Stimulated activated naive B cell treated with anti-CD40 and anti-IgM and Interleukin-4, amounts not matched to agents 10 μg/mL and 1 μg/mL and 100 μg/mL, for 72 hours (primary cell): ENCODE results near the gene TMEM143.
"Not testable (repeated sequence)": the region's sequence is repeated elsewhere in the genome, so short reads cannot be mapped to it uniquely, and the experiment has no call there.

Experiments used
- ATAC-seq, 2 donors: fragments of 150-1000 bp; cut with Tn5 transposase; replicated peaks; 2 replicates each; pipeline ENCODE4 v1.10.0; 2021; ENCODE audit warnings: moderate library complexity in 1 of 2
- DNase-seq: peaks from one replicate; pipeline ENCODE4 v3.0.0; 2021
- H3K27ac Mint-ChIP-seq: one replicate; pipeline ENCODE4 v1.8.0; 2022; ENCODE audit warnings: mild to moderate bottlenecking, mixed read lengths
- H3K27me3 Mint-ChIP-seq, 2 donors: one replicate each; pipeline ENCODE4 v1.8.0; 2022; ENCODE audit warnings: mixed read lengths in 2 of 2
- H3K36me3 Mint-ChIP-seq, 2 donors: one replicate each; pipeline ENCODE4 v1.8.0; 2022; ENCODE audit warnings: mixed read lengths in 2 of 2, mild to moderate bottlenecking in 1 of 2
- H3K4me1 Mint-ChIP-seq, 2 donors: one replicate each; pipeline ENCODE4 v1.8.0; 2022; ENCODE audit warnings: mixed read lengths in 2 of 2, mild to moderate bottlenecking in 1 of 2
- H3K4me3 Mint-ChIP-seq, 2 donors: one replicate each; pipeline ENCODE4 v1.8.0; 2022; ENCODE audit warnings: mild to moderate bottlenecking in 2 of 2, mixed read lengths in 2 of 2, moderate library complexity in 1 of 2
- H3K9me3 Mint-ChIP-seq, 2 donors: one replicate each; pipeline ENCODE4 v1.8.0; 2022; ENCODE audit warnings: mixed read lengths in 2 of 2, mild to moderate bottlenecking in 1 of 2

TMEM143 gene

DNA sequence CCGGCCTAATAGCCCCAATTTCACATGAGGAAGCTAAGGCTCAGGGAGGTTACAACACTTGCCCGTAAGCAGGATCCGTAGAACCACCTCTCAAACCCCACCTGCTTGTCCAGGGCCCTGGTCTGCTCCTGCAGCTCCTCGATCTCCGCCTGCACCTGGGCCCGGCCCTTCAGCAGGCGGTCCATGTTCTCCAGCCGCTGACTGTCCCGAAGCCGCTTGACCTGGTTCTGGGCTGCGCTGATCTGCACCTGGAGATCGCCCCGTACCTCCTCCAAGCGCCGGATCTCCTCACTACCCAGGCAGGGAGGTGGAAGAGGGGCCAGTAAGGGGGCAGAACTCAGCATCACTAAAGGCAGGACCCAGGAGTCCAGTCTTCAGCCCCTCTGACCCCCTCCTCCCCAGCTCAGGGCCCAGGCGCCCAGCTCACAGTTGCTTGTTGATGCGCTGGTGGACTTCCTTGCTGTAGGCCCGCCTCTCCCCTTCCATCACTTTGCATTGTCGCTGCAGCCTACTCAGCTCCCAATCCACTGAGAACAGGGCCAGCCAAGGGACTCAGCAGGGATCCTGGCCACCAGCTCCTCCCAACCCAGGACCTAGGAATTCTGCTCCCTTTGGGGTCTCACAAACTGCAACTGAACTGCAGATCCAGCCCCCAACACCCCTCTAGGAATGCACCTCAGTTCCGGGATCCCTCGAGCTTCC is 45.3 kb downstream of the TMEM143 start:
- H3K4me3 Mint-ChIP-seq = no peak overlapping the region
- no peak for DNase-seq
- no peaks in the 10 kb centered on the region for H3K27me3 Mint-ChIP-seq
- H3K9me3 Mint-ChIP-seq = no peaks in the 10 kb centered on the region
- no peaks in the 10 kb centered on the region for H3K36me3 Mint-ChIP-seq
- no peak overlapping the region for H3K27ac Mint-ChIP-seq
- no peak for ATAC-seq
- peaks cover 21 to 36% of the 10 kb centered on the region in 2 donors for H3K4me1 Mint-ChIP-seq

DNA sequence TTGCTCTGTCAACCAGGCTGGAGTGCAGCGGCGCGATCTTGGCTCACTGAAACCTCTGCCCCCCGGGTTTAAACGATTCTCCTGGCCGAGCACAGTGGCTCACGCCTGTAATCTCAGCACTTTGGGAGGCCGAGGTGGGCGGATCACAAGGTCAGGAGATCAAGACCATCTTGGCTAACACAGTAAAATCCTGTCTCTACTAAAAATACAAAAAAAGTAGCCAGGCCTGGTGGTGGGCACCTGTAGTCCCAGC is 46.1 kb downstream of the TMEM143 start:
- not testable (repeated sequence) for H3K27ac Mint-ChIP-seq, H3K9me3 Mint-ChIP-seq, DNase-seq, ATAC-seq, H3K4me3 Mint-ChIP-seq, H3K36me3 Mint-ChIP-seq, H3K27me3 Mint-ChIP-seq
- H3K4me1 Mint-ChIP-seq = peaks cover 20 to 28% of the 10 kb centered on the region in 2 donors

DNA sequence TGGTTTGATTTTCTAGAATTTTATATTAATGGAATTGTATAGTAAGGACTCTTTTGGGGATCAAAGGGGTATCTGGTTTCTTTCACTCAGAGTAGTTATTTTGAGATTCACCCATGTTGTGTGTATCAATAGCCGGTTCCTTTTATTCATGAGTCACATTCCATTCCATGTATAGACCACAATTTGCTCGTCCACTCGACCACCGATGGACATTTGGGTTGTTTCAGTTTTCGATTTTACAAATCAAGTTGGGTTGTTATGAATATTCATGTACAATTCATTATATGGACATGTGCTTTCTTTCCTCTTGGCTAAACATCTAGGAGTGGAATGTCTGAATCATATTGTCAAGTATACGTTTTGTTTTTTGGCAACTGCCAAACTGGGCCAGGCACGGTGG is 48.0 kb downstream of the TMEM143 start:
- no peak overlapping the region for H3K27ac Mint-ChIP-seq
- H3K9me3 Mint-ChIP-seq = no peaks in the 10 kb centered on the region
- H3K4me1 Mint-ChIP-seq = peaks cover 11% of the 10 kb centered on the region in 2 donors
- no peaks in the 10 kb centered on the region for H3K27me3 Mint-ChIP-seq
- no peak overlapping the region for H3K4me3 Mint-ChIP-seq
- ATAC-seq = no peak
- no peaks in the 10 kb centered on the region for H3K36me3 Mint-ChIP-seq
- no peak for DNase-seq

DNA sequence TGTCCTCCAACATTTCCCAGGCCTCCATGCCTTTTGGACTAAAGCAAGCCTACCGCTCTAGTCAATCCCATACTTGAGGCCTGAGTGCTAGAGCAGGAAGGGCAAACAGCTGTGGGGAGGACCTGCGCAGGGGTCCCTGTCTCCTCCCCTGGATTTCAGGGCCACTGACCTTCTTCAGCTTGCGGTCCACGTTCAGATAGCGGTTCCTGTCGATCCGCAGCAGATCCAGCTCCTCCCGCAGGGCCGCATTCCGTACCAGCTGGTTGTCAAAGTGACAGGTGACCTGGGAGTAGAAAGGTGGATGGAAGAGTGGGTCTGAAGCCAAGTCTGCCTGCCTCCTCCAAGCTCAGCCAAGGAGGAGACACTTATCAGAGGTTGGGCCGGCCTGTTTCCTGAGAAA is 52.4 kb downstream of the TMEM143 start:
- no peaks in the 10 kb centered on the region for H3K4me1 Mint-ChIP-seq
- no peaks in the 10 kb centered on the region for H3K27me3 Mint-ChIP-seq
- DNase-seq (no peak), ATAC-seq (no peak)
- no peak overlapping the region for H3K27ac Mint-ChIP-seq
- no peaks in the 10 kb centered on the region for H3K9me3 Mint-ChIP-seq
- no peaks in the 10 kb centered on the region for H3K36me3 Mint-ChIP-seq
- H3K4me3 Mint-ChIP-seq = no peak overlapping the region

DNA sequence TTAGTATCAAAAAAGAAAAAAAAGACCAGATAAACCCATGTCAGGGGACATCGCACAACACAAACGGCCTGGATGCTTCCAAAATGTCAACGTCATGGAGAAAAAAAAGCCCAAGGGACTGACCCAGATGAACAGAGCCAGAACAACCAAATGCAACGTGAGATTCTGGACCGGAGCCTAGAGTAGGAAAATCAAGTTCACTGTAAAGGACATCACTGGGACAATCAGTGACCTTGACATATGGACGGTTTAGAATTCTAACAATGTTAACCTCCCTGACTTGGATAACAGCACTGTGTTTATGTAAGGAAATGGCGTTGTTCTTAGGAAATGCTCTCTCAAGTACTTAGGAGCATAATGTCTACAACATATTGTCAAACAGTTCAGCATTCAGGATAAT is 53.5 kb downstream of the TMEM143 start:
- H3K27ac Mint-ChIP-seq = no peak overlapping the region
- H3K9me3 Mint-ChIP-seq = no peaks in the 10 kb centered on the region
- no peaks in the 10 kb centered on the region for H3K27me3 Mint-ChIP-seq
- no peaks in the 10 kb centered on the region for H3K36me3 Mint-ChIP-seq
- DNase-seq (no peak), ATAC-seq (no peak)
- H3K4me3 Mint-ChIP-seq = no peak overlapping the region
- H3K4me1 Mint-ChIP-seq = no peaks in the 10 kb centered on the region

DNA sequence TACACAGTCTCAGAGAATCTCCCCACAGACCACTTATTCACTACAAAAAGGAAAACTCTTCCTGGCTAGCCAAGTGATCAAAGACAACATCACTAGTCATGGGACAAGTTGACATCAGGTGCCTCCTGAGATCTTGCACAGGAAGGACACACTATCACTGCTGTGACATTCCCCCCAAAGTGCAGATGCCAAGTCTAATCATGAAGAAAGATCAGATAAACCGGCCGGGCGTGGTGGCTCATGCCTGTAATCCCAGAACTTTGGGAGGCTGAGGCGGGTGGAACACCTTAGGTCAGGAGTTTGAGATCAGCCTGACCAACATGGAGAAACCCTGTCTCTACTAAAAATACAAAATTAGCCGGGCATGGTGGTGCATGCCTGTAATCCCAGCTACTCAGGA is 54.0 kb downstream of the TMEM143 start:
- not testable (repeated sequence) for H3K27me3 Mint-ChIP-seq, H3K36me3 Mint-ChIP-seq, ATAC-seq, H3K9me3 Mint-ChIP-seq, H3K4me1 Mint-ChIP-seq, H3K4me3 Mint-ChIP-seq, H3K27ac Mint-ChIP-seq, DNase-seq

DNA sequence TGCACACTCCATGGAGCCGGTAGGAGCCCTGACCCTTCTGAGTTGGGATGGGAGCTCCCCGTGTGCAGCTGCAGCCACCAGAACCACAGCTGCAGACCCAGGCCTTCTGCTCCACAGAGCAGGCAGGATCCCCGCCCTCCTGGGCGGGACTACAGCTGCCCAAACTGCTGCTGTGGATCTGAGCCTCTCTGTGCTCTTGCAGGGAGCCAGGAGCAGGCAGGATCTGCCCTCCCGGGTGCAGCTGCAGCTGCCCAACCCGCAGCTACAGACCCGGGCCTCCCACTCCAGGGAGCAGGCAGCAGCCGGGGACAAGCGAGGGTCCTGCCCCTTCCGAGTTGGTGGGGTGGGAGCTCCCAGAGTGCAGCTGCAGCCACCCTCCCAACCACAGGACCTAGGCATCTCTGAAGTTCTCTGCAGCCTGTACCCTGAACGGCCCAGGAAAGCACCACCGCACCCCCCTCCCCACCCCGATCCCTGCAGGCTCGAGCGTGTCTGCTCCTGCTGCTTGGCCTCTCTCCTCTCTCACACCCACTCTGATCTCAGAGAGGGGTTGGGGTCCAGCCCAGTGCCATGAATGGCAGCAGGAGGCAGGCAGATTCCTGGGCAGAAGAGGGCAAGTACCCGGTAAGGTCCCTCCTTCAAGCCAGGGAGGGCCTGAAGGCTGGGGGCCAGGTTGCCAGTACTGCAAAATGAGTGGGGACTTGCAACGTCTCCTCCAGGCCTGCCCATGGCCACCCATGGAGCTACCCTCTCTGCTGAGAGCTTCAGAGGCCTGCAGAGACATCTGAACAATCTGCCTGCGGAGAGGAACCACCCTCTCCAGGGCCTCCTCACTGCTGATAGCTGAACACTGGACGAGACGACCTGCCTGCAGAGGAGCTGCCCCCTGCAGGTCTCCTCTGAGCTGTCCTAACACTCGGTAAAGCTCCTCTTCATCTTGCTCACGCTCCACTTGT is 54.8 kb downstream of the TMEM143 start:
- DNase-seq (no peak), ATAC-seq (no peak)
- no peaks in the 10 kb centered on the region for H3K9me3 Mint-ChIP-seq
- no peaks in the 10 kb centered on the region for H3K27me3 Mint-ChIP-seq
- H3K36me3 Mint-ChIP-seq = no peaks in the 10 kb centered on the region
- H3K27ac Mint-ChIP-seq = no peak overlapping the region
- H3K4me3 Mint-ChIP-seq = no peak overlapping the region
- no peaks in the 10 kb centered on the region for H3K4me1 Mint-ChIP-seq

DNA sequence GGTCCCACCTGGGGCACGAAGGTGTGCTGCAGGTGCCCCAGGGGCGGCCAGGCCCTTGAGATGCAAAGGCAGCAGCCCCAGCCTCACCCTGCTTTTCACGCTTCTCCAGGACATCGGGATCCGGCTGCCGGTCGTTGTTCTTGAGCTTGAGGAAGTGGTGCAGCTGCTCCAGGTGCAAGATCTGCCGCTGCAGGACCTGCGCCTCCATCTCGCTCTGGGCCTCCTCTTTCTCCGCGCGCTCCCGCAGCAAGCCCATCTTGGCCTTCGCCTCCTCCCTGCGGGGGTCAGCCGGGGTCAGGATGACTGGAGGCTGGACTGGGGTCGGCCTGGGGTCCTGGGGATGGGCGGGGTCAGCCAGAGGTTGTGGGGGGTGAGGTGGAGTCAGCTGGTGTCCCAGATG is 59.9 kb downstream of the TMEM143 start:
- H3K36me3 Mint-ChIP-seq = no peaks in the 10 kb centered on the region
- H3K4me3 Mint-ChIP-seq = no peak overlapping the region
- no peaks in the 10 kb centered on the region for H3K4me1 Mint-ChIP-seq
- H3K9me3 Mint-ChIP-seq = no peaks in the 10 kb centered on the region
- peaks cover 0 to 6% of the 10 kb centered on the region in 2 donors for H3K27me3 Mint-ChIP-seq
- no peak for ATAC-seq
- H3K27ac Mint-ChIP-seq = no peak overlapping the region
- no peak for DNase-seq

DNA sequence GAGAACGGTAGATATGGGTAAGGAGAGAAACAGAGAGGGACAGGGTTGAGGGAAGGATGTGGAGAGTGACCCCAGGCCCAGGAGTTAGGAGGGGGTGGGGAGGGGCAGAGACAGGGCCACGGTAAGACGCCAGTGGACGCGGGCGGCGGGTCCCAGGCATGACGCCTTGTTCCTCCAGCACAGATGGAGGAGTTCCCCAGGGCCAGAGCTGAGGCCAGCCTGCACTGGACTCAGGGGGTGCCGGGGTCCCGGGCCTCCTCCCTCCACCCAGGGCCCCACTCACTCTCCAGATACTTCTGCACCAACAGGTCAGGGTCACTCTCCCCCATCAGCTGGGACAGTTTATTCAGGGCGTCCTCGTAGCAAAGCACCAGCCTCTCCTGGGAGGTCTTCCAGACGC is 60.4 kb downstream of the TMEM143 start:
- H3K4me3 Mint-ChIP-seq = no peak overlapping the region
- H3K36me3 Mint-ChIP-seq = no peaks in the 10 kb centered on the region
- no peaks in the 10 kb centered on the region for H3K4me1 Mint-ChIP-seq
- H3K27me3 Mint-ChIP-seq = peaks cover 0 to 6% of the 10 kb centered on the region in 2 donors
- H3K27ac Mint-ChIP-seq = no peak overlapping the region
- H3K9me3 Mint-ChIP-seq = no peaks in the 10 kb centered on the region
- ATAC-seq = no peak
- DNase-seq = no peak

DNA sequence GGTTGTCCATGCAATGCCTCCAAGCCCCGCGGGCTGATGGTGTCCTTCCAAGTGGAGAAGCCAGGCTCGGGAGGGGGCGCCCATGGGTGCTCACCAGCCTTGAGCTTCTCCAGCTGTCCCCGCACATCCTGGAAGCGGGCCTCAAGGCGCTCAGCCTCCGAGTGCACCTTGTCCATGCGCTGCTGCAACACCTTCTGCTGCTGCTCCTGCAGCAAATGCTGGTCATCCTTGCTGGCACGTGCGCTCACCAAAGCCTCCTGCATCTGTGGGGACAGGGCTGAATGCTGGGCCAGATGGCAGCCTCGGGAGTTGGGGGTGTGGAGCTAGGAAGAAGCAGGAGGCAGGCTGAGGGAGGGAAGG is 61.2 kb downstream of the TMEM143 start:
- ATAC-seq (no peak), DNase-seq (no peak)
- no peak overlapping the region for H3K27ac Mint-ChIP-seq
- peaks cover 0 to 12% of the 10 kb centered on the region in 2 donors for H3K27me3 Mint-ChIP-seq
- H3K4me3 Mint-ChIP-seq = no peak overlapping the region
- H3K9me3 Mint-ChIP-seq = no peaks in the 10 kb centered on the region
- no peaks in the 10 kb centered on the region for H3K36me3 Mint-ChIP-seq
- H3K4me1 Mint-ChIP-seq = no peaks in the 10 kb centered on the region

DNA sequence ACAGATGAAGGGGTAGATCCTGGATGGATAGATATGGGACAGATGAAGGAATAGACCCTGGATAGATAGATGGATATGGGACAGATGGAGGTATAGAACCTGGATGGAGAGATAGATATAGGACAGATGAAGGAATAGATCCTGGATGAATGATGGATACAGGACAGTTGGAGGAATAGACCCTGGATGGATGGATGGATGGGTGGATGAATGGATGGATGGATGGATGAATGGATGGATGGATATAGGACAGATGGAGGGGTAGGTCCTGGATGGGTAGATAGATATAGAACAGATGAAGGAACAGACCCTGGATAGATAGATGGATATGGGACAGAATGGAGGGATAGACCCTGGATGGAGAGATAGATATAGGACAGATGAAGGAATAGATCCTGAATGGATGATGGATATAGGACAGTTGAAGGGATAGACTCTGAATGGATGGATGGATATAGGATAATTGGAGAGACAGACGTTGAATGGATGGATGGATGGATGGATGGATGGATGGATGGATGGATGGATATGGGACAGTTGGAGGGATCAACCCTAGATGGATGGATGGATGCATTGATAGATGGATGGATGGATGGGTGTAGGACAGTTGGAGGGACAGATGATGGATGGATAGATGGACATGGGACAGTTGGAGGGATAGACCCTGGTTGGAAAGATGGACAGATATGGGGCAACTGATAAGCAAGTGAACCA is 61.7 kb downstream of the TMEM143 start:
- ATAC-seq (no peak), DNase-seq (no peak)
- Mint-ChIP-seq H3K36me3 (no peaks in the 10 kb centered on the region), H3K4me3 (no peak overlapping the region), H3K27me3 (peaks cover 0 to 13% of the 10 kb centered on the region in 2 donors), H3K9me3 (no peaks in the 10 kb centered on the region), H3K4me1 (no peaks in the 10 kb centered on the region), H3K27ac (no peak overlapping the region)

DNA sequence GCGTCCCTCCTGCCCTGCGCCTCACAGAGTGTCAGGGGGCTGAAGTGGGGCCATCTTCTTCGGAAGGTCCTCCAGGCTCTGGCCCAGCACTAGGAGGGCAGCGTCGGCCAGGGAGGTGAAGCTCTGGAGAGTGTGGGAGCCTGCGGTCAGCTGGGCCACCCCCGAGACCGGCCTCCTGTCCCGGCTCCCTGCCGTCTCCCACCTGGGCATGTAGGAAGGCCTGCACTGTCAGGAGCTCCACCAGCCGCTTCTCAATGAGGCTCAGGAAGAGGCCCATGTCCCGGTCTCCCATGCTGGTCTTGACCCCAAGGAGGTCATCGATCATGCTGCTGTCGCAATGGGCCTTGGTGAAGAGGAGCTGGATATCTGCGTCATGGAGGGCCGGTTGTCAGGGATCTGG is 65.8 kb downstream of the TMEM143 start:
- Mint-ChIP-seq H3K27me3 (peaks cover 10 to 20% of the 10 kb centered on the region in 2 donors), H3K4me1 (no peaks in the 10 kb centered on the region), H3K27ac (no peak overlapping the region), H3K4me3 (no peak overlapping the region), H3K9me3 (no peaks in the 10 kb centered on the region), H3K36me3 (no peaks in the 10 kb centered on the region)
- no peak for DNase-seq
- ATAC-seq = no peak

DNA sequence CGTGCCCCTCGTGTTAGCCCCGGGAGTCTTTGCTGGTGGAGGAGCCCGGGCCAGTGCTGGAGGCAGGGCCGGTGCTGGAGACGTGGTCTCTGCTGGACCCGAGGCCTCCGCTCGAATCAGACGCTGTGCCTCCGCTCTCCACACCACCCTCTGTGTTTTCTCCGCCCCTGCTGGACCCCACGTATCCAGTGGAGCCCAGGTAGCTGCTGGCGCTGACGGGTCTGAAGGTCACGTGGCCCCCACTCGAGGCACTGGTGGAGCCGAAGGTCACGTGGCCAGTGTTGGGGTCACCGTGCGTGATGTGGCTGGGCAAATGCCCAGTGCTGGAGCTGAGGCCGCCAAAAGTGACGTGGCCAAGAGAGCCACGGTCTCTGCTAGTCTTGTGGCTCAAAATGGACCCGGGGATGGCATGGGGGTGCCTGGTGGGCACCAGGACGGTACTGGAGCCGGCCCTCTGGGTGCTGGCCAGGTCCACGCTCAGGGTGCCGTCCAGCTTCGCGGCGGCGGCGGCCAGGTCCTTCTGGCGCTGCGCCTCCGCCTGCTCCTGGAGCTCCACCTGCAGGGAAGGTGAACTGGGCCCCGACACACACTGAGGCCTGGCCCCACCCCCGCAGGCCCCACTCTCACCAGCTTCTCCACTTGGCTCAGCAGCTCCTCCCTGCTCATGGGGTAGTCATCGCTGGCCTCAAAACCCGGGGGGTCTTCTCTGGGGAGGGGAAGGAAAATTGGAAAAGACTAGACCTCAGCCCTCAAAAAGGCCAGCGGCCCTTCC is 66.6 kb downstream of the TMEM143 start:
- no peak overlapping the region for H3K27ac Mint-ChIP-seq
- H3K4me3 Mint-ChIP-seq = no peak overlapping the region
- ATAC-seq = no peak
- peaks cover 10 to 24% of the 10 kb centered on the region in 2 donors for H3K27me3 Mint-ChIP-seq
- no peak for DNase-seq
- H3K4me1 Mint-ChIP-seq = no peaks in the 10 kb centered on the region
- no peaks in the 10 kb centered on the region for H3K36me3 Mint-ChIP-seq
- H3K9me3 Mint-ChIP-seq = no peaks in the 10 kb centered on the region

DNA sequence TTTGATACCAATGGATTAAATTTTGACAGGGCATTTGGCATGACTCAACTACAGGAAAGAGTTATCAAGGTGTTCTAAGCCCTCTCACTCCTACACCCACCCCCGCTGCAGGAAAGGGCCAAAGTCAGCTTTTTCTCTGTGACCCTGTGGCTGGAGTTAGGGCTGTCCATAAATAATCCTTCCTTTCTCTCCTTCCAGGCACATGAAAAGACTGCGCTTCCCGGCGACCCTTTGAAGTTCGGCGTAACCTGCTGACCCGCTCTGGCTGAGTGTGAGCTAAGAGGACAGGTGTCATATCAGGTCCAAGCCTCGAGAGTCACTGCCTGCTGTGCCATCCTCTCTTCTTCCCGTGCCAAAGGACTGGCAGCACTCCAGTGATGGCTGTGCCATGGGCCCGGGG is 68.3 kb downstream of the TMEM143 start:
- no peaks in the 10 kb centered on the region for H3K36me3 Mint-ChIP-seq
- H3K4me1 Mint-ChIP-seq = peaks cover 7 to 10% of the 10 kb centered on the region in 2 donors
- no peak for ATAC-seq
- no peak overlapping the region for H3K4me3 Mint-ChIP-seq
- H3K27me3 Mint-ChIP-seq = peaks cover 10 to 21% of the 10 kb centered on the region in 2 donors
- no peaks in the 10 kb centered on the region for H3K9me3 Mint-ChIP-seq
- no peak for DNase-seq
- H3K27ac Mint-ChIP-seq = no peak overlapping the region
